ENCODE data around the gene C1QTNF8.

The C1QTNF8 gene

DNA sequence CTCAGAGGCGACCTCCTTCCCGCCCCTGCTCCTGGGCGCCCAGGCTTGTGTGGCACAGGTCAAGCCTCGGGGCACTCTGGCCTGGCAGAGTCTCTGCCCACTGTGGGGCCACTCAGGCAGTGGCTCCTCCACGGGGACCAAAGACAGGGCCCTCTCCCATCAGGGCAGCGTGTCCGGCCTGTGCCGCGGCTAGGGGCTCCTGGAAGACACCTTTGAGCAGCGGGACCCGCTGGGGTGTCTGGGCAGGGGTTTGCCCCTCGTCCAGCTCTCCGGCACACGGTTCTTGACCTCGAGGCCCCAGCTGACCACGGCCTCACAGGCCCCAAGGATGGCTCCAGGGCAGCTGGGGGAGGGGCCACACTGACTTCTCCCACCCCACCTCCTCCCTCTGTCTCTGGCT is 48.2 kb downstream of the C1QTNF8 start:
- H3K27ac ChIP-seq (replicated peaks) = no peak overlapping the region
- no peaks in the 10 kb centered on the region for H3K27me3 ChIP-seq (ENCODE audit: insufficient read depth, poor library complexity, severe bottlenecking)
- TF ChIP-seq, protein P1, sequence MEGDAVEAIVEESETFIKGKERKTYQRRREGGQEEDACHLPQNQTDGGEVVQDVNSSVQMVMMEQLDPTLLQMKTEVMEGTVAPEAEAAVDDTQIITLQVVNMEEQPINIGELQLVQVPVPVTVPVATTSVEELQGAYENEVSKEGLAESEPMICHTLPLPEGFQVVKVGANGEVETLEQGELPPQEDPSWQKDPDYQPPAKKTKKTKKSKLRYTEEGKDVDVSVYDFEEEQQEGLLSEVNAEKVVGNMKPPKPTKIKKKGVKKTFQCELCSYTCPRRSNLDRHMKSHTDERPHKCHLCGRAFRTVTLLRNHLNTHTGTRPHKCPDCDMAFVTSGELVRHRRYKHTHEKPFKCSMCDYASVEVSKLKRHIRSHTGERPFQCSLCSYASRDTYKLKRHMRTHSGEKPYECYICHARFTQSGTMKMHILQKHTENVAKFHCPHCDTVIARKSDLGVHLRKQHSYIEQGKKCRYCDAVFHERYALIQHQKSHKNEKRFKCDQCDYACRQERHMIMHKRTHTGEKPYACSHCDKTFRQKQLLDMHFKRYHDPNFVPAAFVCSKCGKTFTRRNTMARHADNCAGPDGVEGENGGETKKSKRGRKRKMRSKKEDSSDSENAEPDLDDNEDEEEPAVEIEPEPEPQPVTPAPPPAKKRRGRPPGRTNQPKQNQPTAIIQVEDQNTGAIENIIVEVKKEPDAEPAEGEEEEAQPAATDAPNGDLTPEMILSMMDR (IDR thresholded peaks at IDR 0.05; ENCODE audit: insufficient read depth, low read length) = no peak
- TF ChIP-seq POLR2AphosphoS5 (IDR thresholded peaks at IDR 0.05; ENCODE audit: low read depth) = no peak
- no peak for TF ChIP-seq GABPA (IDR thresholded peaks at IDR 0.05; ENCODE audit: low read depth)
- no peak for TF ChIP-seq SPI1 (IDR thresholded peaks at IDR 0.05; ENCODE audit: borderline replicate concordance, low read depth)
- TF ChIP-seq REST (IDR thresholded peaks at IDR 0.05; ENCODE audit: insufficient replicate concordance, low read depth) = no peak
- H3K4me3 ChIP-seq (replicated peaks; ENCODE audit: insufficient read depth, low read length) = no peak overlapping the region
- no peak for DNase-seq (ENCODE audit: low read depth in 1 of 2, low spot score in 1 of 2)

GRCh38 chr16:1047123-1047522 is 48.9 kb downstream of the C1QTNF8 start:
- H3K4me3 ChIP-seq (replicated peaks; ENCODE audit: insufficient read depth, low read length) = no peak overlapping the region
- H3K27me3 ChIP-seq (ENCODE audit: insufficient read depth, poor library complexity, severe bottlenecking) = no peaks in the 10 kb centered on the region
- DNase-seq (ENCODE audit: low read depth in 1 of 2, low spot score in 1 of 2) = no peak
- no peak overlapping the region for H3K27ac ChIP-seq (replicated peaks)
- no peak for TF ChIP-seq GABPA (IDR thresholded peaks at IDR 0.05; ENCODE audit: low read depth)
- TF ChIP-seq REST (IDR thresholded peaks at IDR 0.05; ENCODE audit: insufficient replicate concordance, low read depth) = no peak
- no peak for TF ChIP-seq POLR2AphosphoS5 (IDR thresholded peaks at IDR 0.05; ENCODE audit: low read depth)
- TF ChIP-seq SPI1 (IDR thresholded peaks at IDR 0.05; ENCODE audit: borderline replicate concordance, low read depth) = no peak
- TF ChIP-seq, protein P1 (IDR thresholded peaks at IDR 0.05; ENCODE audit: insufficient read depth, low read length) = no peak

GRCh38 chr16:1045993-1046911 is 49.8 kb downstream of the C1QTNF8 start:
- H3K27ac ChIP-seq (replicated peaks) = no peak overlapping the region
- H3K4me3 ChIP-seq (replicated peaks; ENCODE audit: insufficient read depth, low read length) = no peak overlapping the region
- H3K27me3 ChIP-seq (ENCODE audit: insufficient read depth, poor library complexity, severe bottlenecking) = no peaks in the 10 kb centered on the region
- DNase-seq (ENCODE audit: low read depth in 1 of 2, low spot score in 1 of 2) = no peak
- TF ChIP-seq SPI1 (IDR thresholded peaks at IDR 0.05; ENCODE audit: borderline replicate concordance, low read depth) (no peak), POLR2AphosphoS5 (IDR thresholded peaks at IDR 0.05; ENCODE audit: low read depth) (no peak), GABPA (IDR thresholded peaks at IDR 0.05; ENCODE audit: low read depth) (no peak), REST (IDR thresholded peaks at IDR 0.05; ENCODE audit: insufficient replicate concordance, low read depth) (no peak)
- TF ChIP-seq, protein P1 (IDR thresholded peaks at IDR 0.05; ENCODE audit: insufficient read depth, low read length) = no peak
